ENCODE measurements around the gene ANO2. TPM values are rescaled to one million over a fixed set of nuclear protein-coding genes. Genes with fewer than 3 reads are reported as not detected.

Gene ANO2
- total and polyA plus RNA-seq, 5 donors from 2014 or later: 0.10 TPM; not detected in 4

GRCh38 chr12:5778821-5779220 is 166.2 kb downstream of the ANO2 start:
- DNase-seq: no peak
- no peaks in the 10 kb centered on the region for H3K9me3 ChIP-seq (ENCODE audit: control insufficient read depth in 2 of 2, low read length in 2 of 2)
- Mint-ChIP-seq H3K27me3 (peaks cover 6% of the 10 kb centered on the region), H3K4me3 (no peak overlapping the region), H3K9me3 (peaks cover 0 to 2% (median 0%) of the 10 kb centered on the region in 7 donors), H3K27ac (no peak overlapping the region), H3K4me1 (no peaks in the 10 kb centered on the region), H3K36me3 (no peaks in the 10 kb centered on the region)
- ATAC-seq (ENCODE audit: low read depth in 2 of 2): no peak
- no peak overlapping the region for H3K27ac ChIP-seq (ENCODE audit: insufficient read depth, low read length, poor library complexity, severe bottlenecking)
- H3K36me3 ChIP-seq (ENCODE audit: control insufficient read depth, insufficient read depth, low read length): no peaks in the 10 kb centered on the region
- H3K4me1 ChIP-seq (ENCODE audit: control insufficient read depth, insufficient read depth, low read length, poor library complexity, severe bottlenecking): no peaks in the 10 kb centered on the region
- no peak overlapping the region for H3K4me3 ChIP-seq (ENCODE audit: low read depth, low read length)
- peaks cover 2% of the 10 kb centered on the region for H3K27me3 ChIP-seq (ENCODE audit: control insufficient read depth, insufficient read depth, low read length)

- Mint-ChIP-seq H3K9me3 (peaks cover 0 to 2% (median 0%) of the 10 kb centered on the region in 7 donors), H3K27me3 (peaks cover 14% of the 10 kb centered on the region), H3K4me3 (no peak overlapping the region), H3K4me1 (no peaks in the 10 kb centered on the region), H3K27ac (no peak overlapping the region), H3K36me3 (no peaks in the 10 kb centered on the region)
- no peak overlapping the region for H3K27ac ChIP-seq (ENCODE audit: insufficient read depth, low read length, poor library complexity, severe bottlenecking)
- H3K27me3 ChIP-seq (ENCODE audit: control insufficient read depth, insufficient read depth, low read length): peaks cover 2% of the 10 kb centered on the region
- ATAC-seq (ENCODE audit: low read depth in 2 of 2) (no peak), DNase-seq (no peak)
- H3K9me3 ChIP-seq (ENCODE audit: control insufficient read depth in 2 of 2, low read length in 2 of 2): no peaks in the 10 kb centered on the region
- no peaks in the 10 kb centered on the region for H3K36me3 ChIP-seq (ENCODE audit: control insufficient read depth, insufficient read depth, low read length)
- H3K4me3 ChIP-seq (ENCODE audit: low read depth, low read length): no peak overlapping the region
- no peaks in the 10 kb centered on the region for H3K4me1 ChIP-seq (ENCODE audit: control insufficient read depth, insufficient read depth, low read length, poor library complexity, severe bottlenecking)
Observed at GRCh38 chr12:5777451-5777850, 167.6 kb downstream of the ANO2 start.

GRCh38 chr12:5776091-5776490 is 169.0 kb downstream of the ANO2 start:
- DNase-seq (no peak), ATAC-seq (ENCODE audit: low read depth in 2 of 2) (no peak)
- Histone ChIP-seq H3K9me3 (ENCODE audit: control insufficient read depth in 2 of 2, low read length in 2 of 2) (no peaks in the 10 kb centered on the region), H3K36me3 (ENCODE audit: control insufficient read depth, insufficient read depth, low read length) (no peaks in the 10 kb centered on the region), H3K4me3 (ENCODE audit: low read depth, low read length) (no peak overlapping the region), H3K27ac (ENCODE audit: insufficient read depth, low read length, poor library complexity, severe bottlenecking) (no peak overlapping the region), H3K27me3 (ENCODE audit: control insufficient read depth, insufficient read depth, low read length) (peaks cover 2% of the 10 kb centered on the region), H3K4me1 (ENCODE audit: control insufficient read depth, insufficient read depth, low read length, poor library complexity, severe bottlenecking) (no peaks in the 10 kb centered on the region)
- Mint-ChIP-seq H3K27me3 (peaks cover 14% of the 10 kb centered on the region), H3K27ac (no peak overlapping the region), H3K36me3 (no peaks in the 10 kb centered on the region), H3K4me3 (no peak overlapping the region), H3K4me1 (no peaks in the 10 kb centered on the region), H3K9me3 (peaks cover 0 to 2% (median 0%) of the 10 kb centered on the region in 7 donors)

- Histone ChIP-seq H3K27me3 (ENCODE audit: control insufficient read depth, insufficient read depth, low read length) (peaks cover 2% of the 10 kb centered on the region), H3K4me3 (ENCODE audit: low read depth, low read length) (no peak overlapping the region), H3K9me3 (ENCODE audit: control insufficient read depth in 2 of 2, low read length in 2 of 2) (no peaks in the 10 kb centered on the region), H3K36me3 (ENCODE audit: control insufficient read depth, insufficient read depth, low read length) (no peaks in the 10 kb centered on the region), H3K4me1 (ENCODE audit: control insufficient read depth, insufficient read depth, low read length, poor library complexity, severe bottlenecking) (no peaks in the 10 kb centered on the region), H3K27ac (ENCODE audit: insufficient read depth, low read length, poor library complexity, severe bottlenecking) (no peak overlapping the region)
- Mint-ChIP-seq H3K4me1 (no peaks in the 10 kb centered on the region), H3K27me3 (peaks cover 18% of the 10 kb centered on the region), H3K36me3 (no peaks in the 10 kb centered on the region), H3K9me3 (peaks cover 0 to 4% (median 0%) of the 10 kb centered on the region in 7 donors), H3K4me3 (no peak overlapping the region), H3K27ac (no peak overlapping the region)
- no peak for ATAC-seq (ENCODE audit: low read depth in 2 of 2)
- no peak for DNase-seq
Observed at GRCh38 chr12:5773550-5773949, 171.5 kb downstream of the ANO2 start.

- no peaks in the 10 kb centered on the region for H3K4me1 ChIP-seq (ENCODE audit: control insufficient read depth, insufficient read depth, low read length, poor library complexity, severe bottlenecking)
- H3K4me3 ChIP-seq (ENCODE audit: low read depth, low read length): no peak overlapping the region
- no peaks in the 10 kb centered on the region for H3K9me3 ChIP-seq (ENCODE audit: control insufficient read depth in 2 of 2, low read length in 2 of 2)
- H3K27ac ChIP-seq (ENCODE audit: insufficient read depth, low read length, poor library complexity, severe bottlenecking): no peak overlapping the region
- peaks cover 2% of the 10 kb centered on the region for H3K27me3 ChIP-seq (ENCODE audit: control insufficient read depth, insufficient read depth, low read length)
- Mint-ChIP-seq H3K27ac (no peak overlapping the region), H3K36me3 (no peaks in the 10 kb centered on the region), H3K27me3 (peaks cover 22% of the 10 kb centered on the region), H3K4me1 (no peaks in the 10 kb centered on the region), H3K9me3 (peaks cover 0 to 4% (median 0%) of the 10 kb centered on the region in 7 donors), H3K4me3 (no peak overlapping the region)
- DNase-seq: no peak
- no peaks in the 10 kb centered on the region for H3K36me3 ChIP-seq (ENCODE audit: control insufficient read depth, insufficient read depth, low read length)
- ATAC-seq (ENCODE audit: low read depth in 2 of 2): no peak
Observed at GRCh38 chr12:5771756-5772155, 173.3 kb downstream of the ANO2 start.

- no peaks in the 10 kb centered on the region for H3K4me1 ChIP-seq (ENCODE audit: control insufficient read depth, insufficient read depth, low read length, poor library complexity, severe bottlenecking)
- no peaks in the 10 kb centered on the region for H3K27me3 ChIP-seq (ENCODE audit: control insufficient read depth, insufficient read depth, low read length)
- H3K27ac ChIP-seq (ENCODE audit: insufficient read depth, low read length, poor library complexity, severe bottlenecking): no peak overlapping the region
- Mint-ChIP-seq H3K27ac (no peak overlapping the region), H3K9me3 (peaks cover 0 to 4% (median 0%) of the 10 kb centered on the region in 7 donors), H3K36me3 (no peaks in the 10 kb centered on the region), H3K4me1 (no peaks in the 10 kb centered on the region), H3K27me3 (peaks cover 22% of the 10 kb centered on the region), H3K4me3 (no peak overlapping the region)
- ATAC-seq (ENCODE audit: low read depth in 2 of 2) (no peak), DNase-seq (no peak)
- H3K4me3 ChIP-seq (ENCODE audit: low read depth, low read length): no peak overlapping the region
- H3K9me3 ChIP-seq (ENCODE audit: control insufficient read depth in 2 of 2, low read length in 2 of 2): no peaks in the 10 kb centered on the region
- H3K36me3 ChIP-seq (ENCODE audit: control insufficient read depth, insufficient read depth, low read length): no peaks in the 10 kb centered on the region
Observed at GRCh38 chr12:5770727-5771126, 174.3 kb downstream of the ANO2 start.

- no peak for DNase-seq
- H3K9me3 Mint-ChIP-seq: peaks cover 0 to 2% (median 0%) of the 10 kb centered on the region in 7 donors
- H3K4me1 Mint-ChIP-seq: no peaks in the 10 kb centered on the region
- H3K27ac Mint-ChIP-seq: no peak overlapping the region
- no peaks in the 10 kb centered on the region for H3K36me3 ChIP-seq (ENCODE audit: control insufficient read depth, insufficient read depth, low read length)
- no peaks in the 10 kb centered on the region for H3K27me3 ChIP-seq (ENCODE audit: control insufficient read depth, insufficient read depth, low read length)
- no peak overlapping the region for H3K4me3 Mint-ChIP-seq
- H3K27me3 Mint-ChIP-seq: peaks cover 16% of the 10 kb centered on the region
- H3K4me3 ChIP-seq (ENCODE audit: low read depth, low read length): no peak overlapping the region
- no peak overlapping the region for H3K27ac ChIP-seq (ENCODE audit: insufficient read depth, low read length, poor library complexity, severe bottlenecking)
- no peak for ATAC-seq (ENCODE audit: low read depth in 2 of 2)
- no peaks in the 10 kb centered on the region for H3K36me3 Mint-ChIP-seq
- H3K4me1 ChIP-seq (ENCODE audit: control insufficient read depth, insufficient read depth, low read length, poor library complexity, severe bottlenecking): no peaks in the 10 kb centered on the region
- no peaks in the 10 kb centered on the region for H3K9me3 ChIP-seq (ENCODE audit: control insufficient read depth in 2 of 2, low read length in 2 of 2)
Observed at GRCh38 chr12:5768581-5769196, 176.4 kb downstream of the ANO2 start.

- H3K27me3 ChIP-seq (ENCODE audit: control insufficient read depth, insufficient read depth, low read length): no peaks in the 10 kb centered on the region
- H3K27ac ChIP-seq (ENCODE audit: insufficient read depth, low read length, poor library complexity, severe bottlenecking): no peak overlapping the region
- H3K4me1 ChIP-seq (ENCODE audit: control insufficient read depth, insufficient read depth, low read length, poor library complexity, severe bottlenecking): no peaks in the 10 kb centered on the region
- Mint-ChIP-seq H3K4me3 (no peak overlapping the region), H3K36me3 (no peaks in the 10 kb centered on the region), H3K9me3 (peaks cover 0 to 2% (median 0%) of the 10 kb centered on the region in 7 donors), H3K27ac (no peak overlapping the region), H3K27me3 (peaks cover 13% of the 10 kb centered on the region), H3K4me1 (no peaks in the 10 kb centered on the region)
- ATAC-seq (ENCODE audit: low read depth in 2 of 2) (no peak), DNase-seq (no peak)
- no peaks in the 10 kb centered on the region for H3K36me3 ChIP-seq (ENCODE audit: control insufficient read depth, insufficient read depth, low read length)
- no peaks in the 10 kb centered on the region for H3K9me3 ChIP-seq (ENCODE audit: control insufficient read depth in 2 of 2, low read length in 2 of 2)
- no peak overlapping the region for H3K4me3 ChIP-seq (ENCODE audit: low read depth, low read length)
Observed at GRCh38 chr12:5768171-5768570, 176.9 kb downstream of the ANO2 start.

Measured in CD4-positive, CD25-positive, alpha-beta regulatory T cell (primary cell).